Coronary artery (tissue), 2 donors: ENCODE results near the gene SPCS1.

Experiments used
- DNase-seq: peaks from one replicate; pipeline ENCODE4 v3.0.0-alpha.2; 2017; ENCODE audit warnings: low spot score
- H3K27ac ChIP-seq, 2 donors: fragments of 200-600 bp; sonication (generic); one replicate each; pipeline ENCODE4 v1.5.1; 2016 to 2019
- H3K4me3 ChIP-seq: fragments of 200-600 bp; sonication (generic); 2 replicates; pipeline ENCODE4 v1.5.1; 2016; ENCODE audit warnings: mild to moderate bottlenecking, moderate library complexity
- TF ChIP-seq, protein P1 (sequence below): fragments of 200-600 bp; sonication (generic); IDR thresholded peaks from one replicate; pipeline ENCODE4 v1.5.1; 2019; ENCODE audit warnings: antibody characterized with exemption

The SPCS1 gene

DNA sequence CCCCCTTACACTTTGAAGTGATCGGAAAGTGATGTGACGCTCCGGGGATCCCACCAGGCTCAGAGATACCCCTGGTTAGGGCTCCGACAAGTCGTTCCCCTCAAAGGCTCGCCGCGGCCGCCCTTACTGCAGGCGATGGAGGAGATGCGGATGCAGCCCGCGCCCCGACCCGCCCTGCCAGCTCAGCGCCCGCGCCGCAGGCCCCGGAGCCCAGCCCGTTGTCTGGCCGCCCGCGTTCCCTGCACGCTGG lies 543 bp upstream of the SPCS1 start:
- TF ChIP-seq, protein P1, sequence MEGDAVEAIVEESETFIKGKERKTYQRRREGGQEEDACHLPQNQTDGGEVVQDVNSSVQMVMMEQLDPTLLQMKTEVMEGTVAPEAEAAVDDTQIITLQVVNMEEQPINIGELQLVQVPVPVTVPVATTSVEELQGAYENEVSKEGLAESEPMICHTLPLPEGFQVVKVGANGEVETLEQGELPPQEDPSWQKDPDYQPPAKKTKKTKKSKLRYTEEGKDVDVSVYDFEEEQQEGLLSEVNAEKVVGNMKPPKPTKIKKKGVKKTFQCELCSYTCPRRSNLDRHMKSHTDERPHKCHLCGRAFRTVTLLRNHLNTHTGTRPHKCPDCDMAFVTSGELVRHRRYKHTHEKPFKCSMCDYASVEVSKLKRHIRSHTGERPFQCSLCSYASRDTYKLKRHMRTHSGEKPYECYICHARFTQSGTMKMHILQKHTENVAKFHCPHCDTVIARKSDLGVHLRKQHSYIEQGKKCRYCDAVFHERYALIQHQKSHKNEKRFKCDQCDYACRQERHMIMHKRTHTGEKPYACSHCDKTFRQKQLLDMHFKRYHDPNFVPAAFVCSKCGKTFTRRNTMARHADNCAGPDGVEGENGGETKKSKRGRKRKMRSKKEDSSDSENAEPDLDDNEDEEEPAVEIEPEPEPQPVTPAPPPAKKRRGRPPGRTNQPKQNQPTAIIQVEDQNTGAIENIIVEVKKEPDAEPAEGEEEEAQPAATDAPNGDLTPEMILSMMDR: no peak
- Histone ChIP-seq H3K4me3 (peak overlapping the region; percentile 83), H3K27ac (peak overlapping the region; percentile 76 to 91)
- no peak for DNase-seq

DNA sequence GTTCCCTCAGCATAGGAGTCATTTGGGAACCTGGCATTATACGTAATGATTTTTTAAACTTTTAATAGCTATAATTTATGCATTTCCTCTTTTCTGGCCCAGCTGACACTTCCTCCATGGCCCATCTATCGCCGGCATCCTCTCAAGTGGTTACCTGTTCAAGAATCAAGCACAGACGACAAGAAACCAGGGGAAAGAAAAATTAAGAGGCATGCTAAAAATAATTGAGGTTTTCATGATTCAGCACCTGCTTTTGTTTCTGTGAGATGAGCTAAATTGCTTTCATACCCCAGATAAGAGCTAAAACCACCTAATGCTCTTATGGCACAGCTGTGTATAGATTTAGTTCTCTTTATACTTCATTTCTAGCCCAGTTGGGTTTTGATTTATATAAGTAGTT lies 1.7 kb downstream of the SPCS1 start:
- TF ChIP-seq, protein P1: no peak
- H3K27ac ChIP-seq: no peak overlapping the region

DNA sequence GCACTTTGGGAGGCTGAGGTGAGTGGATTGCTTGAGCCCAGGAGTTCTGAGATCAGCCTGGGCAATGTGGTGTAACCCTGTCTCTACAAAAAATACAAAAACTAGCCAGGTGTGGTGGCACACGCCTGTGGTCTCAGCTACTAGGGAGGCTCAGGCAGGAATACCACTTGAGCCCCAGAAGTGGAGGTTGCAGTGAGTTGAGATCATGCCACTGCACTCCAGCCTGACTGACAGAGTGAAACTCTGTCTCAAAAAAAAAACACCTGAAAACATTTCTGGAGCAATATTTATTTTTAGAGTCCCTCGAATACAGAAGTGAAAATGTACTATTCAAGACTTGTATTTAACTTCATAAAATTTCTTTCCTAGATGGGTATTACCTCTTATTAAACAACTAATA lies 4.6 kb downstream of the SPCS1 start:
- Histone ChIP-seq H3K4me3 (no peak overlapping the region), H3K27ac (no peak overlapping the region)
- DNase-seq: no peak
- TF ChIP-seq, protein P1: no peak

More for the DNA sequence above, 1.7 kb downstream of the SPCS1 start:
- DNase-seq: no peak
- no peak overlapping the region for H3K4me3 ChIP-seq

DNA sequence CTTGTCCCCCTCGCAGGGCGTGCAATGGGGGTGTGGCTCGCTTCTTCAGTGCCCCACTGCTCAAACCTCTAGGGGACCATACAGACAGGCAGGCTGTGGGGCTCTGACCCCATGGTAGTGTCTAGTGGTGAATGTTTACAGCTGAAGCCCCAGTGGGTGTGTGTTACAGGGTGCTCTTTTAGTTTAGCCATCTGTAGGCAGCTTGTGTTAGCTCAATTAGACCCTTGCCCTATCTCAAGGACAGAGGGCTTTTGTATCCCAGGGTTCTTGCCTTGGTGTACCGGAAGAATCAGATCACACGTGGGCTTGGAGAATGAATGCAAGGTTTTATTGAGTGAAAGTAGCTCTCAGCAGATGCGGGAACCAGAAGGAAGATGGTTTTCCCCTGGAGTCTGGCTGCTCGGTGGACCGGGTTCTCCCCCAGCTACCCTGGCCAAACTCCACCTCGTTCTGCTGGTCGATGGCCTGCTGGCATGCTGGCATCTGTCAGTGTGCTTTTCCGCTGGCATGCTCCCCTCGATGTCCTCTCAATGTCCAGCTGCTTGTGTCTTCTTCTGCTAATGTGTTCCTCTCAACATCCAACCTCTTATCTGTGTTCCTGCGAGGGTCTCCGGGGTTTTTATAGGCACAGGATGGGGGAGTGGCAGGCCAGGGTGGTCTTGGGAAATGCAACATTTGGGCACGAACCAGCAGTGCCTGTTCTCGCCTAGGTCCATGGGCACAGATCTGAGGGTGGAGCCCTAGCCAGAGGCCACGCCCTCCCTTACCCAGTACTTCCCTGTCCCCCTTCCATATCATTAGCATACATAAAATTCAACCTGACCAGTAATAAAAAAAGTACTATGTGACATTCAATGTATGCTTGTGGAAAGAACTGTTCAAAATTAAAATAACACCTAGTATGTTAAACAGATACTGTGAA lies 6.6 kb downstream of the SPCS1 start:
- Histone ChIP-seq H3K27ac (no peak overlapping the region), H3K4me3 (no peak overlapping the region)
- TF ChIP-seq, protein P1: no peak
- no peak for DNase-seq

DNA sequence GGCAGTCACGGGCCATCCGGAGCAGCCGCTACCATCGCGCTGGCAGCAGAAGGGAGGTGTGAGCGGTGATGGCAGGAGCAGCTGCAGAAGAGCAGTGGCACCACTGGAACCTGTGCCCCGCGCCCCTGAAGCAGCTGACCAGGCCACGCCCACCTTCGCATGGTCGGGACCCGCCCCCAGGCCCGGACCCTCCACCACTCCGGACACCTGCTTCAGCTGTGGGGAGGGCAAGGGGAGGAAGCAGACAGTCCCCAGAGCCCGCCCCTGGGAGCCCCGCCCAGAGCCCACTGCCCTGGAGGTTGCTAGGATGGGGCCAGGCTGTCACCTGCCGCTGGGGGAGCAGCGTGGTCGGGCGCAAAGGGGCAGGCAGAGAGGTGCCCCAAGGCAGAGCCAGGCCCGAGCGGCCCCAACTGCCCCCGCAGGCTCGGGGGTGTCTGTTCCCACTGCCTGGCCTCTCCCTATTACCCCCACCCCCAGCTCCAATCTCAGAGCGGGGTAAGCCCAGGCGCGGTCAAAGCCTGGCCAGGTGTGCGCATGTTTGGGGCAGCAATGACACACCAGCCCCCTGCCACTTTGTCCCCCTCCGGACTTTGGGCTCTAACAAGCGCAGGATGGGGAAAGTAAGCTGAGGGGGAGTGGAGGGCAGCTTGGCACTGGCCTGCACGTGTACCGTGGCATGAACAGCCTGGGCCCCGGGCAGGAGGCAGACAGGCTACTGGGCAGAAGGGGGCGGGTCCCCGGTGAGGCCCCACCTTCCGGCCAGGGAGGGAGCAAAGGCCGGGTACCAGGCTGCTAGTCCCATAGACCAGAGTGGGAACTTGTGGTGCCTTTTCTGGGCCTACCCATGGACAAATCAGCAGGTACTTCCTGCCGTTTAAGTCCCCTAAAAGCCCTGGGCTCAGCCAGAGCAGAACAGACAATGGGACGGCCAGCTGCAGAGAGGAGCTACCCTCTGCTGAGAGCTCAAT lies 8.7 kb downstream of the SPCS1 start:
- H3K4me3 ChIP-seq: no peak overlapping the region
- TF ChIP-seq, protein P1: no peak
- DNase-seq: no peak
- H3K27ac ChIP-seq: no peak overlapping the region

DNA sequence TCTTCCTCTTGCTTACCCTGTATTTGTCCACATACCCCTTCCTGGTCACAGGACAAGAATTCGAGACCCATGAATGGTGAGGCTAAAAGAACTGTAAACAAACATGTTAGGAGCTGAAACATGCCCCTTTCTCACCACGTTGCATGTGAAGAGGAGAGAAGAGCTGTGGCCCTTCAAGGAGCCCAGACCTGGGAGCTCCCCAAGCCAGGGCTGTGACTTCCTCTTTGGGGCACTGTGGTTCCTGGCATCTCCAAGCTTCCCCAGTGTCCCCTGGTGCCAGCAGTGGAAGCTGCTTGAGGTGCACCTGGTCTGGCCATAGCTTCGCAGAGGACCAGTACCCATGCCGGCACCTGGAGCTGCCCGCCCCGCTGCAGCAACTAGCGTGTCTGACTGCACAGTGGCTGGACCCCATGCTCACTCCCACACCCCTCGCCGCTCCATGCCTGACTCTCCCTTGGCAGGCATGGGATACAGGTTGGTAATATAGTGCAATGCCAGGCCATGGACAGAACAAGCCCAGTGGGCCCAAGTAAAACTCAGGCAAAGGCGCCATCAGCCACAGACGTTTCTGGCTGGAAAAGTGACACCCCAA lies 9.9 kb downstream of the SPCS1 start:
- H3K27ac ChIP-seq: no peak overlapping the region
- TF ChIP-seq, protein P1: no peak
- no peak for DNase-seq

More for the DNA sequence above, 9.9 kb downstream of the SPCS1 start:
- no peak overlapping the region for H3K4me3 ChIP-seq
